Measurements from ENCODE around the gene CD7. TPM values are rescaled to one million over a fixed set of nuclear protein-coding genes. Genes with fewer than 3 reads are reported as not detected.

CD7 gene
- total and polyA plus RNA-seq, 2 donors (not counting 1 experiment from before 2014, with no cell fraction given), result 0.67 to 1.3 TPM

DNA sequence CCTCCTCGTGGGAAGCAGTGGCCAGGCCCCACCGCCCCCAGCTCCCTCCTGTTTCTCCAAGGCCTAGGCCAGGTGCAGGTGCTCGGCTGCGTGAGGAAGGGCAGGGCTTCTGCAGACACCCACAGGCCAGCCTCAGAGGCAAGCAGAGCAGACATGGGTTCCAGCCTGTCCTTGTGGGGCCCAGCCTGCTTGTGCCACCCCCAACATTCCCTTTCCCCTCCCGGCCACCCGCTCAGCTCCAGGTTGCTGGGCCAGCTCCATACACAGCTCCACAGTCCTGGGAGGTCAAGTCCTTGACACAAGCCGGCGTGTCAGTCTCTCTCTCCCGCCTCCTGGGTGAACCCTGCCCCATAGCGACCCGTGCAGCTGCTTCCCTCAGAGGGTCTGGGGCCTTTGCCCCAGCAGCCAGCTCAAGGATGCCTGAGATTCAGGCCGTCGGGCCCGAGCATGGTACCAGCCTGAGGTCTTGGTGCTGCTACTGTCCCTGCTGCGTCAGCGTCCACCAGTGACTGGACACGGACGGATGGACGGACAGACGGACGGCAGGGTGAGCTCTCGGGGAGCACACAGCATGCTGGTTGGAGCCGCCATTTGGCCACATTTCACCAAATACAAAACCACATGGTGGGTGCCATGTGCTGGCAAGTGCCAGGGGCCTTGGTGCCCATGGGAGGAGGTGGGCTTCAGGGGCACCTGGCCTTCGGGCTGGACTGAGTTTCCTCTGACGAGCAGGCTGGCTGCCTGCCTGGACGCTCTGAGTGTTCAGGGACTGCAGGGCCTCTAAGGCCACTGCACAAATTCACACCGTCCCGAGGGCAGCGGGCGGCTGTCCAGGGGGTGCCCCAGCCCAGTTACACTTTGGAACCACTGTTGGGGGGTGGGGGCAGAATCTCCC, 8.1 kb upstream of the CD7 start:
- H3K9me3 Mint-ChIP-seq (ENCODE audit: insufficient read depth), result no peaks in the 10 kb centered on the region
- H3K4me3 ChIP-seq (ENCODE audit: control extremely low read depth in 1 of 5, extremely low read depth in 1 of 5, insufficient read depth in 1 of 5, low read depth in 2 of 5, low read length in 4 of 5), result no peak overlapping the region
- no peaks in the 10 kb centered on the region for H3K79me2 ChIP-seq (ENCODE audit: control insufficient read depth, insufficient read depth, low read length)
- peaks cover 8 to 9% of the 10 kb centered on the region in 2 donors for H3K4me1 ChIP-seq (ENCODE audit: control insufficient read depth in 2 of 2, insufficient read depth in 2 of 2, low read length in 2 of 2)
- intact Hi-C loops (cut with micrococcal nuclease), result no loop called here
- no peak overlapping the region for H3K4me2 ChIP-seq (replicated peaks; ENCODE audit: low read depth, low read length, poor library complexity, severe bottlenecking)
- no peak overlapping the region for H3K4me3 Mint-ChIP-seq
- TF ChIP-seq, protein P1, sequence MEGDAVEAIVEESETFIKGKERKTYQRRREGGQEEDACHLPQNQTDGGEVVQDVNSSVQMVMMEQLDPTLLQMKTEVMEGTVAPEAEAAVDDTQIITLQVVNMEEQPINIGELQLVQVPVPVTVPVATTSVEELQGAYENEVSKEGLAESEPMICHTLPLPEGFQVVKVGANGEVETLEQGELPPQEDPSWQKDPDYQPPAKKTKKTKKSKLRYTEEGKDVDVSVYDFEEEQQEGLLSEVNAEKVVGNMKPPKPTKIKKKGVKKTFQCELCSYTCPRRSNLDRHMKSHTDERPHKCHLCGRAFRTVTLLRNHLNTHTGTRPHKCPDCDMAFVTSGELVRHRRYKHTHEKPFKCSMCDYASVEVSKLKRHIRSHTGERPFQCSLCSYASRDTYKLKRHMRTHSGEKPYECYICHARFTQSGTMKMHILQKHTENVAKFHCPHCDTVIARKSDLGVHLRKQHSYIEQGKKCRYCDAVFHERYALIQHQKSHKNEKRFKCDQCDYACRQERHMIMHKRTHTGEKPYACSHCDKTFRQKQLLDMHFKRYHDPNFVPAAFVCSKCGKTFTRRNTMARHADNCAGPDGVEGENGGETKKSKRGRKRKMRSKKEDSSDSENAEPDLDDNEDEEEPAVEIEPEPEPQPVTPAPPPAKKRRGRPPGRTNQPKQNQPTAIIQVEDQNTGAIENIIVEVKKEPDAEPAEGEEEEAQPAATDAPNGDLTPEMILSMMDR (IDR thresholded peaks at IDR 0.05), result no peak
- TF ChIP-seq EZH2 (IDR thresholded peaks at IDR 0.05; ENCODE audit: borderline replicate concordance, insufficient read depth, low read depth, low read length, poor library complexity, severe bottlenecking), result no peak
- H3K27me3 ChIP-seq (replicated peaks in 1 of 4; ENCODE audit: control extremely low read depth in 1 of 4, control insufficient read depth in 3 of 4, insufficient read depth in 4 of 4, low read length in 3 of 4), result peaks cover 0 to 47% (median 12%) of the 10 kb centered on the region in 4 experiments
- no peaks in the 10 kb centered on the region for H3K36me3 ChIP-seq (replicated peaks in 1 of 2; ENCODE audit: control extremely low read depth in 1 of 2, control insufficient read depth in 1 of 2, extremely low read depth in 1 of 2, insufficient read depth in 2 of 2, low read length in 1 of 2)
- POLR2A ChIA-PET, result interaction anchor here (0.7 kb wide), 1 partner anchor 20 kb away, joined by 5 read pairs; no protein-coding TSS in a partner anchor
- 89% methylated on average over 26 of the region's 30 CpGs for WGBS (ENCODE audit: insufficient coverage)
- peaks cover 0 to 8% (median 0%) of the 10 kb centered on the region in 3 donors for H3K9me3 ChIP-seq (ENCODE audit: control extremely low read depth in 1 of 3, control insufficient read depth in 2 of 3, insufficient read depth in 1 of 3, low read length in 2 of 3)
- no peak overlapping the region for H2AFZ ChIP-seq (ENCODE audit: insufficient read depth, low read depth, low read length, poor library complexity, severe bottlenecking)
- H4K20me1 ChIP-seq (ENCODE audit: control insufficient read depth, insufficient read depth, low read length, poor library complexity, severe bottlenecking), result no peaks in the 10 kb centered on the region
- H3K27ac Mint-ChIP-seq, result no peak overlapping the region
- ATAC-seq (ENCODE audit: low read depth) (no peak), DNase-seq (no peak)
- peaks cover 3% of the 10 kb centered on the region for H3K4me1 Mint-ChIP-seq
- CTCF ChIA-PET, result interaction anchor here (1.4 to 6.7 kb wide), 2 partner anchors 22 to 89 kb away, joined by 4 to 53 read pairs; no protein-coding TSS in a partner anchor
- H3K27ac ChIP-seq (ENCODE audit: low read length in 2 of 2), result no peak overlapping the region
- H3K9ac ChIP-seq (ENCODE audit: low read length), result no peak overlapping the region
- H3K27me3 Mint-ChIP-seq, result peaks cover 6% of the 10 kb centered on the region
